GM19468 (cell line): ENCODE results near the gene KLHL2.
"Not testable (repeated sequence)": the region's sequence is repeated elsewhere in the genome, so short reads cannot be mapped to it uniquely, and the experiment has no call there.

Experiments used
- ATAC-seq: cut with Tn5 transposase; IDR thresholded peaks from one replicate; pipeline ENCODE4 v1.9.1; 2021; ENCODE audit warnings: mild to moderate bottlenecking, moderate library complexity, moderate number of reproducible peaks; ENCODE audit not compliant: unreplicated experiment; ENCODE audit errors: extremely low read depth

Gene KLHL2

GRCh38 chr4:165207431-165208220 lies at the start of gene KLHL2:
TSS of gene KLHL2 (plus strand) at chr4:165207561. CDS start at chr4:165207877, 316 bp downstream.
- peak; percentile 91 for ATAC-seq

- ATAC-seq = no peak
These were observed 48.6 kb upstream of the KLHL2 start for GRCh38 chr4:165158762-165159161.

GRCh38 chr4:165164257-165164656 lies 43.1 kb upstream of the KLHL2 start:
- ATAC-seq = no peak

- ATAC-seq = not testable (repeated sequence)
These were observed 40.5 kb upstream of the KLHL2 start for GRCh38 chr4:165166872-165167271.

- ATAC-seq = no peak
These were observed 39.7 kb upstream of the KLHL2 start for GRCh38 chr4:165167650-165168049.

GRCh38 chr4:165170819-165171218 lies 36.5 kb upstream of the KLHL2 start:
- no peak for ATAC-seq

- not testable (repeated sequence) for ATAC-seq
These were observed 31.9 kb upstream of the KLHL2 start for GRCh38 chr4:165175470-165175869.

- no peak for ATAC-seq
These were observed 31.5 kb upstream of the KLHL2 start for GRCh38 chr4:165175879-165176278.

GRCh38 chr4:165177725-165178666 lies 29.4 kb upstream of the KLHL2 start:
- no peak for ATAC-seq

- no peak for ATAC-seq
These were observed 23.1 kb upstream of the KLHL2 start for GRCh38 chr4:165184220-165184619.

GRCh38 chr4:165184998-165185397 lies 22.4 kb upstream of the KLHL2 start:
- ATAC-seq = not testable (repeated sequence)

GRCh38 chr4:165185448-165185847 lies 21.9 kb upstream of the KLHL2 start:
- ATAC-seq = no peak

- no peak for ATAC-seq
These were observed 16.6 kb upstream of the KLHL2 start for GRCh38 chr4:165190591-165191347.

- ATAC-seq = no peak
These were observed 16.1 kb upstream of the KLHL2 start for GRCh38 chr4:165191348-165191656.

GRCh38 chr4:165191814-165192499 lies 15.4 kb upstream of the KLHL2 start:
- ATAC-seq = no peak

- ATAC-seq = no peak
These were observed 14.9 kb upstream of the KLHL2 start for GRCh38 chr4:165192500-165192898.

- ATAC-seq = no peak
These were observed 14.4 kb upstream of the KLHL2 start for GRCh38 chr4:165192956-165193355.

GRCh38 chr4:165194368-165194767 lies 13.0 kb upstream of the KLHL2 start:
- no peak for ATAC-seq

GRCh38 chr4:165198329-165198728 lies 9.0 kb upstream of the KLHL2 start:
- no peak for ATAC-seq

- no peak for ATAC-seq
These were observed 8.1 kb upstream of the KLHL2 start for GRCh38 chr4:165199286-165199685.
